ENCODE data around the gene GOLGA8B.
"Not testable (repeated sequence)": the region's sequence is repeated elsewhere in the genome, so short reads cannot be mapped to it uniquely, and the experiment has no call there.

The GOLGA8B gene, protein sequence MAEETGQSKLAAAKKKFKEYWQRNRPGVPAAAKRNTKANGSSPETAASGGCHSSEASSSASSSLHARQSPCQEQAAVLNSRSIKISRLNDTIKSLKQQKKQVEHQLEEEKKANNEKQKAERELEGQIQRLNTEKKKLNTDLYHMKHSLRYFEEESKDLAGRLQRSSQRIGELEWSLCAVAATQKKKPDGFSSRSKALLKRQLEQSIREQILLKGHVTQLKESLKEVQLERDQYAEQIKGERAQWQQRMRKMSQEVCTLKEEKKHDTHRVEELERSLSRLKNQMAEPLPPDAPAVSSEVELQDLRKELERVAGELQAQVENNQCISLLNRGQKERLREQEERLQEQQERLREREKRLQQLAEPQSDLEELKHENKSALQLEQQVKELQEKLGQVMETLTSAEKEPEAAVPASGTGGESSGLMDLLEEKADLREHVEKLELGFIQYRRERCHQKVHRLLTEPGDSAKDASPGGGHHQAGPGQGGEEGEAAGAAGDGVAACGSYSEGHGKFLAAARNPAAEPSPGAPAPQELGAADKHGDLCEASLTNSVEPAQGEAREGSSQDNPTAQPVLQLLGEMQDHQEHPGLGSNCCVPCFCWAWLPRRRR

GRCh38 chr15:34583399-34584329 lies at the start of gene GOLGA8B:
TSS of gene GOLGA8B (minus strand) at chr15:34583651. CDS start at chr15:34535912, 47,739 bp downstream.
- DNase-seq (ENCODE audit: low read depth in 2 of 2), result peak; percentile 68 to 74

GRCh38 chr15:34633165-34633564 lies 49.7 kb upstream of the GOLGA8B start:
- not testable (repeated sequence) for DNase-seq (ENCODE audit: low read depth in 2 of 2)

DNA sequence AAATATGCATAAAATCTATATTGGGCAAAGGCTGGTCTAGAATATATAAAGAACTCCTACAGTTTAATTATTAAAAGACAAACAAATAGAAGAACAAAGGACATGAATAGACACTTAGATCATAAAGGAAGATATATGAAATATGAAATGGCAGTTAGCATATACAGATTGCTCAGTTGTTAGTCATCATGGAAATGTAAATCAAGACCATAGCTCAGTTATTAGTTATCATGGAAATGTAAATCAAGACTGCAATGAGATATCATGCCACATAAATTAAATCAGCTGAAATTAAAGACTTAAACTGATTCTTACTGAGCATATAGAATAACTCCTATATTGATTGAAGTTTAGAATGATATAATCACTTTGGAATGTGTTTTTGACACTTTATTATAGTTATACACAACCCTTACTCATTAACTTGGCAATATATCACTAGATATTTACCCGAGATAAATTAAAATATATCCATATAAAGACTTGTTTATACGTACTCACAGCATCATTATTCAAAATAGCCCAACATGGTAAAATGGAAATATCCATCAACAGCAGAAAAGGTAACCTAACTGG lies 45.2 kb upstream of the GOLGA8B start:
- no peak for DNase-seq (ENCODE audit: low read depth in 2 of 2)

DNA sequence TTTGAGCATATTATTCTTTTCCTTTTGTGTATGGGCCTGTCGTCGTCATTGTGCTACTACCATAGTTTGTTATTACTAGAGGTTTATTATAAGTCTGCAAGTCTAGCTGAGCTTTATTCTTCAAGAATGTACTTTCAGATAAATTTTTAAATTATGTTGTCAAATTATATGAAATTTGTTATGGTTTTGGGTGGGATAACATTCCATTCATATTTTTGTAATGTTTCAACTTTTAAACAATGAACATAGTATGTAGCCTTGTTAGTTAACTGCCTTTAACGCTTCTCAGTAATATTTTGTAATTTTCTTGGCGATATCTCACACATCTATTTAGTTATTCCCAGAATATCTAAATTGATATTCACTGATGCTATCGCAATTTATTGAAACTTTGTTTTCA lies 41.6 kb upstream of the GOLGA8B start:
- no peak for DNase-seq (ENCODE audit: low read depth in 2 of 2)

GRCh38 chr15:34621675-34622074 lies 38.2 kb upstream of the GOLGA8B start:
- no peak for DNase-seq (ENCODE audit: low read depth in 2 of 2)

- DNase-seq (ENCODE audit: low read depth in 2 of 2), result no peak
Observed at GRCh38 chr15:34620814-34621213, 37.4 kb upstream of the GOLGA8B start.

- DNase-seq (ENCODE audit: low read depth in 2 of 2), result no peak
Observed at GRCh38 chr15:34620142-34620541, 36.7 kb upstream of the GOLGA8B start.

- DNase-seq (ENCODE audit: low read depth in 2 of 2), result no peak
Observed at GRCh38 chr15:34619151-34619550, 35.7 kb upstream of the GOLGA8B start.

DNA sequence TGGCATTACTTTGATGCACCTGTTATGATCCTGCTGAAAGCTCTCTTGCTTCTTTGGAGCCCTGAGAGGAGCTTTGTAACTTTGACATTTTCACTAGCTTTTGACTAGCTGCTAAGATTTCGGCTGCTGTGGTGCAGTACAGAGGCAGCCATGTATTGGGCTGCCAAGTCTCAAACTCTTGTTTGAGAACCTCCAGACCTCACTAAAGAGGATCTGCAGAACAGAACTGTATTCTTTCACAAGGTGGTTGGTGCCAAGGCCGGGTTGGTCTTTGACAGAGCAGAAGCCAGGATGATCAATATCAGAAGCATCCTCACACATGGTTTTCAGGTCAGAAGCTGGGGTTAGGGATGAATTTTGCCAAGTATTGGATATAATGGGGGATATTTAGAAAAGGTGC lies 34.6 kb upstream of the GOLGA8B start:
- no peak for DNase-seq (ENCODE audit: low read depth in 2 of 2)

- no peak for DNase-seq (ENCODE audit: low read depth in 2 of 2)
Observed at GRCh38 chr15:34616613-34617012, 33.2 kb upstream of the GOLGA8B start.

- DNase-seq (ENCODE audit: low read depth in 2 of 2), result no peak
Observed at GRCh38 chr15:34613997-34614396, 30.5 kb upstream of the GOLGA8B start.

DNA sequence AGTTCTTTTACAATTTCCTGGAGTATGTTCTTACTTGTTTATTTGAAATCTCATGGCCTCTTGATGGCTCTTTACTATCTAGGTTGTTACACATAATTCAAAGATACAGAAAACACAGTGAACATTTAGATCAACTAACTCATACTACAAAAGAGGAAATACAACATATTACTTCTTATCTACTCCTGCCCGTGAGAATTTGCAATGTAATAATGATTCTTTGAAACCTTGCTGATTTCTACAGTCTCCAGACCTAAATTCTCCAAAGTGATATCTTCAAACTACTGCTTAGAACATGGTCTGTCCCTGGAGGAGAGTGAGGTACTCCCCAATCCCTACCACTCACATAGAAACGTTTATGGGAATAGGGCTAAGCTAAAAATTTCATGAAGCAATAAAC lies 29.9 kb upstream of the GOLGA8B start:
- DNase-seq (ENCODE audit: low read depth in 2 of 2), result no peak

- DNase-seq (ENCODE audit: low read depth in 2 of 2), result no peak
Observed at GRCh38 chr15:34610354-34610753, 26.9 kb upstream of the GOLGA8B start.

- no peak for DNase-seq (ENCODE audit: low read depth in 2 of 2)
Observed at GRCh38 chr15:34609102-34610057, 25.9 kb upstream of the GOLGA8B start.

DNA sequence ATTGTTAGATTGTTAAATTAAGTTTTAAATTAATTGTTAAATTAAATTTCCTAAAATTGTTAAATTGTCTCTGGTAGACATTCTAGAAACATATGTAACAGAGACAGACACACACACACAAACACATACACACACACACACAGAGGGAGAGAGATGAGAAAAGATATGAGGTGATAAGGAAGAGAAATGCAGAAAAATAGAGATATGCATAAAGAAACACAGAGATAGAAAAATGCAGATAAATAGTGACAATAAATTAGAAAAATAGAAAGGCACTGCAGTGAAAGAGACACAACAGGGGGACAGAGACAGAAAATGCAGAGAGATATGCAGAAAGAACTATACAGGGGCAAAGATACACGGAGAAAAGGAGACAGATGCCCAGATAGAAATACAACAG lies 25.1 kb upstream of the GOLGA8B start:
- no peak for DNase-seq (ENCODE audit: low read depth in 2 of 2)

DNA sequence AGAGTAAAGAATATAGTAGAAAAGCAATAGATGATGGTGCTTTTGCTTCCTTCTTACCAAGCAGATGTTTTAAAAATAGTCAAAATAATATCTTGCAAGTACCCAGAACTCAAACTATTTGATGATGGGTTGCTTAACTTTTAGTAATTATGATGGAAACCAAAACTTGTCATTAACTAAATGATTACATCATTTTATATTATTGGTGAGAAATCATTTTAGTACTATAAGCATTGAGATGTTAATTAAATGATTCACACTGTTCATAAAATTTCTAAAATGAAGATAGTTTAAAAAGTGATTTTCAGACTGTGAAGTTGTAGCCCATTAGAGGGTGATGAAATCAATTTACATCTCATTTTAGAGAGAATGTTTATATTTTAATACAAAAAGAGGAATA lies 24.4 kb upstream of the GOLGA8B start:
- no peak for DNase-seq (ENCODE audit: low read depth in 2 of 2)

DNA sequence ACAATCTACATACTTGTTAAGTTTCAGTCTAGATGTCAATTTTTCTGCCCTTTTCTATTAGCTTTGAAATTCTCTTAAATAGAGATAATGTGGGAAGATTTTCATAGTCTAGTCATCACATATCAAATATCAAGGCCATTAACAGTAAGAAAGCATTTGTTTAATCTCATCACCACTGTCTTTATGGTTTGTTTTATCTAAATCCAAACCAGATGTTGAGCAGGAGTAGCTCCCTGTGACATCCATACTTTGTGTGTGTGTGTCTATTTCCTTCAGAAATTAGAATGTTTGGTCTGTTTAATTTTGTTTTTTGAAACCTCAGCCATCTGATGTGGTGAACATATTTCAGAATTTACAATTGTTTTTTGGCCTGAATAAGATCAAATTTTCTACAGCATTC lies 23.1 kb upstream of the GOLGA8B start:
- DNase-seq (ENCODE audit: low read depth in 2 of 2), result no peak

DNA sequence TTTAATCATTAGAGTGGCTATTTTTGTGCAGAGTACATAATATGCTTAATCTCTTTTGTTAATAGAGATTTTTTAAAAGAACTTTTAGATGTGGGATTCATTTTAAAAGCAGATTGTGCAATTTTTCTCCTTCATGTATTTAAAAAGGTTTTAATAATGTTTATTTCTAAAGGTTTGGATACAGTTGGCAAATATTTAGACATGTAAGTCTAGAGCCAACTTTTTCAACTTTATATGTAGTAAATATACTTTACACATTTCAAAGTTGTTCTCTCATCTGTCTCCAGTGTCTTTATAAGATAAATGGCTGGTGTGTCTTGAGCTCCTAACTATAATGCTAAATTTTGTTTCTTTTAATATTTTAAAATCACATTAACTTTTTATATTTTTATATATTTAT lies 22.7 kb upstream of the GOLGA8B start:
- DNase-seq (ENCODE audit: low read depth in 2 of 2), result no peak

- no peak for DNase-seq (ENCODE audit: low read depth in 2 of 2)
Observed at GRCh38 chr15:34603095-34603494, 19.6 kb upstream of the GOLGA8B start.

DNA sequence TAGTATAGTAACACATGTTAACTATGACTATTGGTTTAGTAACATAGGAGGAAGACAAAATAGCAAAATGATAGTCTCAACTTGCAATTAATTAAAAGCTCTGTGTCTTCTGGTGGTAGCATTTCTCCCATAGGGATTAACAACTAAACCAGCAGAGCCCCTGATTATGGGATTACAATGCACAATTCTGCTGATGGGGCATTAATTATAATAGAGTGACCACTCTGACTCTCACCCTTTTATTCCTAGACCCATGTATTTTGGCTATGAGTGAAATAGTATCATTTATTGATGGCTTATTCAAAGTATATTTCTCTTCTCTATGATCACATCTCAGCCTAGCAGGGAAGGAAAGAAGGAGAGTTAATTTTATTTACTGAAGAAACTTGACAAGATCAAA lies 17.5 kb upstream of the GOLGA8B start:
- no peak for DNase-seq (ENCODE audit: low read depth in 2 of 2)

Measured in stimulated activated CD4-positive, alpha-beta T cell treated with anti-CD3 and anti-CD28 coated beads, Interleukin-1b, Interleukin-23, amount 100 ng/mL, for 4 hours (primary cell).